ENCODE results near the gene RUSF1.

- TF ChIP-seq POLR2A (IDR thresholded peaks at IDR 0.05) (no peak), CTCF (IDR thresholded peaks at IDR 0.05) (no peak)
Measured at GRCh38 chr16:31475946-31476302, 32.3 kb downstream of the RUSF1 start.

Data from vagina (tissue), 2 donors.